Activated T-helper 1 cell treated with anti-CD3 and anti-CD28 coated beads, Interleukin-2, amount 50 U/mL, for 16 hours (primary cell): ENCODE measurements around the gene CACNA1F.

Source experiments
- DNase-seq, 2 donors: peaks; one replicate each; pipeline ENCODE4 v3.0.0-alpha.2; 2020; ENCODE audit warnings: low read depth in 1 of 2, low spot score in 1 of 2

The CACNA1F gene

DNA sequence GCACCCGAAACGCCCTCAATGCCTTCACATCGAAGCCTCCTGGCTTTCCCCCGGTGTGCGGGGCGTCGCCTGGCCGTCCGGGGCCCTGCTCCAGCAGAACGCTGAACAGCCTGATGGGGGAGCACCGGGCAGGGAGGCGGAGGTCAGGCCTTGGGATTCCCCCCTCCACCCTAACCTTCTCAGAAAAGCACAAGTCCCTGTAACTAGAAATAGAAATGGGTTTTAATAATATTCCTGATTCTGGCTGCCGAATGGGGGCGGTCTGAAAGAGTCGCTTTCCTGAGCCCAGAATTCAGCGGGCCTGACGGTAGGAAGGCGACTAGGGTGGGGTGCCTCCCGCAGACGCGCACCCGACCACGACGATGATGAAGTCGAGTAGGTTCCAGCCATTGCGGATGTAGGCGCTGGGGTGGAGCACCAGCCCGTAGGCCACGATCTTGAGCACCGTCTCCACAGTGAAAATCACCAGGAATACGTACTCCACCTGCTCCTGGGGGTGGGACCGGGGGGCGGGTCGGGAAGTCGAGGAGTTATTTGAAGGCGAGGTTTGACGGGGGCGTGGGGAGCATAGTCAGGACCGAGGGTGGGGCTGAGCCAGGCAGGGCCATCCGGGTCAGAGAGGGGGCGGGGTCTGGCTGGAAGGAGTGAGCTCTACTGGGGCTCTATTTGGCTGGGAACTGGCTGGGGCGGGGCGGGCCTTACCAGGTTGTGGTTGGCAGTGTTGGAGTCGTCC, 2.5 kb downstream of the CACNA1F start:
- peak; percentile 4 to 22 for DNase-seq

DNA sequence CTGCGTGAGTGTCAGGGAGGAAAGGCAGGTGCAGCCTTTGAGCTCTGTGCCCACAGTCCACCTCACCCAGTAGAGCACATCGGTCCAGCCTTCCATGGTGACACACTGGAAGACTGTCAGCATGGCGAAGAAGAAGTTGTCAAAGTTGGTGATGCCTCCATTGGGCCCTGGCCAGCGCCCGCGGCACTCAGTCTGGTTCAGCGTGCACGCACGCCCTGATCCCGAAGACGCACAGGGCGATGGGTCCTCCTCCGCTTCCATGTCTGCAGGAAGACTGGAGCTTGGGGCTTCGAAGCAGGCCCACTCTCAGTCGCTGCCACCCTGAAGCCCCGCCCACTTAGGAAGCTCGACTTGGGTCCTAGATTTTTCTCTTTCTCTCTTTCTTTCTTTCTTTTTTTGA, 5.0 kb downstream of the CACNA1F start:
- no peak for DNase-seq

DNA sequence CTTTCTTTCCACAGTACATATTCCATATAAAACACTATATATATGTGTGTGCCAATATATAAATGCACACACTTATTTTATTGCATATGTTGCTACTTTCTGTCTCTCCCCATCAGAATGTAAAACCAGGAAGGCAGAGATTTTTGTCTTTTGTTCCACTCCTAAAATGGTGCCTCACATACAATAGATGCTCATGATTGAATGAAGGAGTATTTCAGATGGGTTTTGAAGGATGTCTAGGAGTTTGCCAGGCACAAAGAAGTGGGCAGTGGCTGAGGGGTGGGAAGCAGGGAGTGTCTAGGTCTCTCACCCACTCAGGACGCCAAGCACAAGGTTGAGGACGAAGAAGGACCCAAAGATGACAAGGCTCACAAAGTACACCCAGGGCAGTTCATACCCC, 5.4 kb downstream of the CACNA1F start:
- DNase-seq: no peak

DNA sequence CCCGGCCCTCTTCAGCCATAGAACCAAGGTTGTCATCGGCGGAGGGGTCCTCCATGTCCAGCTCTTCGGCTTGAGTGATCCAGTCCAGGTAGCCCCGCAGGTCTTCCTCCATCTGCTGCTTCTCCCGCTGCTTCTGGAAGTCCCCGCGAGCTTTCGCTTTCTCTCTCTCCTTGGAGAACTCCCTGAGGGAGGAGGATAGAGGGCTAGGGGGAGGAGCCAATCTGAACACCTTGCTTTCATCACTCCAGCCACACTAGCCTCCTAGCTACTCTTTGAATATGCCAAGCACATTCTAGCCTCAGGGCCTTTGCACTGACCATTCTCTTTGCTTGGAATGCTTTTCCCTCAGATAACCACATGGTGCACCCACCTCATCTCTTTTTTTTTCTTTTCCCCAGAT, 6.2 kb downstream of the CACNA1F start:
- no peak for DNase-seq

DNA sequence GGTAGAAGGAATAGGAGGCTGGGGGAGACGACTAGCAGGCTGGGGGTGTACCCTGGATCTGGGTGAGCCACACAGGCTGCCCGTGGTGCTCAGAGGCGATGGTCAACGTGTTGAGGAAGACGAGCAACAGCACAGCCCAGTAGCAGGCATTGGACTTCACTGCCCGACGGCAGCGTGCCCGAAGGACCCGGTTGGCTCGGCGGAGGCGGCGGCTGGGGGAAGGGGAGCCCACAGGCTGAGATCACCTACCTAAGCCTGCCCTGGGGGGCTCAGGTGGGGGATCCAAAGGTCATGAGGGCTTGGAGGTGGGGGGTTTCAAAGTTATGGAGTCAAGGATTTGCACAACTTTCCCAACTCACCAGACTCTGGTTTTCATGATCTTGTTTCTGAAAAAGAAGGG, 7.3 kb downstream of the CACNA1F start:
- no peak for DNase-seq

DNA sequence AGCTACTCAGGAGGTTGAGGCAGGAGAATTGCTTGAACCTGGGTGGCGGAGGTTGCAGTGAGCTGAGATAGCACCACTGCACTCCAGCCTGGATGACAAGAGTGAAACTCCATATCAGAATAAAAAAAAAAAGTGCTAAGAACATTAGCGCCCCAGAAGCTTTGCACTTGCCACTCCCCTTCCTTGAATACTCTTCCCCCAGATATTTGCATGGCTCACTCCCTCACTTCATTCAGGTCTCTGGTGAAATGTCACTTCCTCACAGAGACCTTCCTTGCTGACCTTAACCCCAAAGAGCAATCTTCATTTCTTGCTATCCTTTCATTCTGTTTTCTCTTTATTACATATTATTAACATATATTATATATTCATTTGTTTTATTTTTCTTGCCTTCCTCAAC, 11.3 kb downstream of the CACNA1F start:
- no peak for DNase-seq

DNA sequence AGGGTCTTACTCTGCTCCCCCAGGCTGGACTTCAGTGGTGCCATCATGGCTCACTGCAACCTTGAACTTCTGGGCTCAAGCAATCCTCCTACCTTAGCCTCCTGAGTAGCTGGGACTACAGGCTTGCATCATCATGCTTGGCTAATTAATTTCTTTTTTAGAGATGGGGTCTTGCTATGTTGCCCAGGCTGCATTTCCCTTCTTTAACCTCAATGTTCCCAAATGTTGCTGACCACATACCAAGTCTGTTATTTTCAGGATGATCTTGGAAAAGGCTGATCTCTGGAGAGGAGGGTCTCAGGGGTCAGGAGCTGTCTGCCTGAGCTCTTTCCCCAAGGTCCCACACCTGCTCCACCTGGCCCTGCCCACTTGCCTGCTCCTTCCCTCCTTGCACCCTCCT, 13.0 kb downstream of the CACNA1F start:
- DNase-seq: no peak

DNA sequence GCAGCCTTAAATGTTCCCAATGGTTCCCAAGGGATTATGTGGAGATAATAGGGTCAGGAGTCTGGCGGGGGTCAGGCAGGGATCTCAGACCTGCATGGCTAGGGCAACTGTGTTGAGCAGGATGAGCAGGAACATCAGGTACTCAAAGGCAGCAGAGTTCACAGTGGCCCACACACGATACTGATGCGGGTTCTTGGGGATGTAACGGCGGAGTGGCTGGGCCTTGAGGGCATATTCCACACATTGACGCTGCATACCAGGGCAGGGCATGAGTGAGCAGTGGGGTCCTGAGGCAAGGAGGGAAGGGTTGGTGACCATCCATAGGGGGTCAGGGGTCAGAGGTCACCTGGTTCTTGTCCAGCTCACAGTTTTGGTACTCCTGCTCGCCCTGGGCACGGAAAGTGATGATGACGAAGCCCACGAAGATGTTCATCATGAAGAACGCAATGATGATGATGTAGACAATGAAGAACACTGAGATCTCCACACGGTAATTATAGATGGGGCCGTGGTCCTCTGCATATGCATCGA, 18.1 kb downstream of the CACNA1F start:
- DNase-seq: no peak

DNA sequence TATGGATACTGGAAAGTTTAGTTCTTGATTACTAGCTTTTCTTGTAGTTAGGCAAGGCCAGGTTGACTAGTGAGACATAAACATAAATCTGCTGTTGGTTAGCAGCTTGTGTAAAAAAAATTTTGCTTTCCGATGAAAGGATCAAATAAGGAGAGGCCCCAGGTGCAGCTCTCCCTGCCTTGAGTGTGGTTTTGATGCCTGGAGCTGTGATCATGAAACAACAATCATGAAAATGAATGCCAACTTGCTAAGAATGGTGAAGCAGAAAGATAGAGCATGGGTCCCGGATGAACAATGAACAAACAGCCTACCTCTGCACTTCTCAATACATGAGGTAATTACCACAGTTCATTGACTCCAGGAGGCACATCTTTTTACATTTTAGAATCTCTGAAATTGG, 18.7 kb downstream of the CACNA1F start:
- no peak for DNase-seq

DNA sequence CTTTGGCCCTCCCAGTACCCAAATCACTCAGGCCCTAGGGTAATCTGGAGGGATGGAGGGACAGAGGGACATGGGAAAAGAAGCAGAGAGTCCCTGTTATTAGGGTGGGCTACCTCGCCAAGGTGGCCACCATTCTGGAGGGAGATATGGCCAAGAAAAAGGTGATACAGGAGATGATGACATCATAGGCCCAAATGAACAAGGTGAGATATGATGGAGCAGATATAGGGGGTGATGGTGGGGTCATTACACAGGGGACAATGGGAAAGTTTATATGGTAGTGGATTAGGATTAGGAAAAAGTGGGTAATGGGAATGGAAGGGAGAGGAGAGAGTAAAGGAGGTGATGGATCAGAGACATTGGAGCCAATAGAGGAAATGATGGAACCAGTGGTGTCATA, 20.3 kb downstream of the CACNA1F start:
- DNase-seq: no peak

DNA sequence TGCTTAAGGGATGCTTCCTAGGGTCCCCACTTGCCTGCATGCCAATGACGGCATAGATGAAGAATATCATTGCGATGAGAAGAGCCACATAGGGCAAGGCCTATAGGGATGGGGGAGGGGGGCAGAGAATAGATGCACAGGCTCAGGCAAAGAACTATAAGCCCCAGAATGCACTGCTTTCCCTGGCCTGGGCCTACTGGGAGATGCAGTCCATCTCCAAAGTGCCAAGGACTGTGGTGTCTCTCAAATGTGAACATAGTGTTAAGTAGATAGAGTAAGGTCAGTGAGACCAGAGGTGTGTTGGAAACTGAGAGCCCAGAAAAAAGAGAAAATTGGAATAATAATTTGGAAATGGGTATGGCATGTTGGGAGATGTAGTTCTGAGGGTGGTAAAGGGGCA, 20.9 kb downstream of the CACNA1F start:
- no peak for DNase-seq

DNA sequence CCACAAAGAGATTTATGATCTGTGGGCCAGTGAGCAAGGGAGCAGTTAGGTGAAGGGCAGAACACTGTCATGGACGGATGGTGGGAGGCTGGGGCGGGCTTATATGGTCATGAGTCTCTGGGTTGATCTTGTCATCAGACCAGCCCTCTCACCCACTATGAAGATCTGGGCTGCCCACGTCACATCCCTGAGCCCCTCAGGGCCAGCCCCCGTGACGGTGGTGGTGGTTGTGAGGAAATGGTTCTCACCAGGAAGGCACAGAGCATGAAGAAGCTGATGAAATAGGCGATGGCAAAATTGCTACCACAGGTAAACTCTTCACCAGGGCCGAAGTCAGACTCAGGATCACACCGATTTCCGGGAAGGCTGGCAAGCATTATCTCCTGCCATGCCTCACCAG, 22.1 kb downstream of the CACNA1F start:
- no peak for DNase-seq

DNA sequence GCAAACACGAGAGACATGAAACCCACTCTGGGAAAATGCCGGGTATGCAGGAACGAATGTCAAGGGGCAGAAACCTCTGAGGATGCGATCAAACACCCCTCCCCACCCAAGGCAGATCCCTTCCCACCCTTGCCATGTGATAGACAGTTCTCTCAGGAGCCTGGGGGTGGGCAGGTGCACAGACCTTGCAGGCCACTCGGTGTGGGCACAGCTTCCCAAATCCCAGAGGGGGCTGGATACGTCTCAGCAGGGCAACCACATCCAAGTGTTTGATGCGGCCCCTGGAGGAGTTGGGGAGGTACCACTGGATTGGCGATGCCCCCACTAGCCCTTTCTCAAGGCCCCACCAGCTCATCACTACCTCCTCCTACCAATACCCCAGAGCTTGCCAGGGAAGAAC, 22.7 kb downstream of the CACNA1F start:
- no peak for DNase-seq

DNA sequence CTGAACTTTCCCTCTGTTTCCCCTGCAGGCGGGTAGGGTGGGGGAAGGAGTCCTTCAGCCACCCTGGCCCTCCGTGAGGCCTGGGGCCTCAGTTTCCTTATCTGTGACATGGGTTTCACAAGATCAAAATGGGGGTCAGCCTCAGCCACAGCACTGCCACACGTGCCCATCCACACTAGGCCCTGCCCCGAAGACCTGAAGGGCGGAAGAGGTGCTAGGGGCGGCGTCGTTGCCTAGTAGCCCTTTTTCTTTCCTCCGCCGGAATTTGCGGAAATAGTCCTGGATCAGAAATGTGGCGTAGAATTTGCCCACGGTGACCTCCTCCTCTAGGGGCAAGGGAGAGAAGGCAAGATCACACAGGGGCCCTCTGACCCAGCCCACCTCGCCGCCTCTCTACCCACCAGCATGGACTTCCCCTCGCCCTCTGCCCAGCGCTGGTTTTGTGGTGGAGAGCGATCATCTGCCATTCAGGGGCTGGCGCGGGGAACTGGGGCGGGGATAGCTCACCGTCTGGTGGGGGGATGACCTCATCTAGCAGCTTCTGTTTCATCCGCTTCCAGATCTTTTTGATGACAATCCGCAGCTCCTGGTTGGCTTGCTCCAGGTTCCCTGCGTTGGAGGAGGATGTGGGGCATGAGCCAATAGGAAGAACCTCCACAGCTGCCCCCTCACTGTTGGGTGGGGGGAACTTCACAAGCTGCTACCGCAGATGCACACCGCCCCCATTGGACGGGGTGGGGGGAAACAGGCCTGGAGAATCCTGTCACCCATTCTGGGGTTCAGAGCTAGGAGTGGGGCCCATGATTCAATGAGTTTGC, 23.5 kb downstream of the CACNA1F start:
- no peak for DNase-seq

DNA sequence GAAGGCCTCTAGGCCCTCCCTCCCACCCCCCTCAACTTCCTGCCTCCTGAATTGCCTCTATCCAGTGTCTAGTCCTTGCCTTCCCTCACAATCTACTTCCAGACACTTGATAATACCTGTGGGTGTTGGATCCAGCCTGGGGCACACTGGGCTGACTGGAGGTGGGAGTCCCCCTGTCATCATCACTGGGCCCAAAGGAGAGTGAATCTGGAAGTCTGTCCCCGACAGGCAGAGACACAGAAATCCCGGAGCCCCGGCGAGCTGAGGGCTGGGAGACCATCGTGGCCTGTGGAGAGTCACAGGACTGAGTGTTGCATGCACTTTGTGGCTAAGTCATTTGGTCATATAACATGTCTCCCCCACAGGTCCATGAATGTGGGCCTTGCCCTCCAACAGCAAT, 24.7 kb downstream of the CACNA1F start:
- no peak for DNase-seq

DNA sequence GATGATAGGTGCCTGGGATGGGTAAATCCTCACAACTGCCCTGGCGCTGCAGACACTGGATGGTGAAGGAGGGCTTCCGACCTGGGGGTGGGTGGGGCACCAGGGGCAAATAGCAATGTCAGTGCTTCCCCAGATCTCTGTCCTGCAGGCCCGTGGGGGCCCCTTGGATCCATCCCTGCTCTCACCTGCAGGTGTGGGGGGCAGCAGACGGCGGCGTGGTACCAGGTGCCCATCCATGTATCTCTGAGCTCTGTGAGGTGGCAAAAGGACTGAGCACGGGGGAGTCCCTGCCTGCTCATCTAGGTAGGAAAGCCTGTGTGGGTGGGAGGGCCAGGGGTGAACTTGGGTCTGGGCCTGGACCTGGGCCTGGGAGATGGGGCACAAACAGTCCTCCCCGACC, 26.6 kb downstream of the CACNA1F start:
- DNase-seq: no peak

DNA sequence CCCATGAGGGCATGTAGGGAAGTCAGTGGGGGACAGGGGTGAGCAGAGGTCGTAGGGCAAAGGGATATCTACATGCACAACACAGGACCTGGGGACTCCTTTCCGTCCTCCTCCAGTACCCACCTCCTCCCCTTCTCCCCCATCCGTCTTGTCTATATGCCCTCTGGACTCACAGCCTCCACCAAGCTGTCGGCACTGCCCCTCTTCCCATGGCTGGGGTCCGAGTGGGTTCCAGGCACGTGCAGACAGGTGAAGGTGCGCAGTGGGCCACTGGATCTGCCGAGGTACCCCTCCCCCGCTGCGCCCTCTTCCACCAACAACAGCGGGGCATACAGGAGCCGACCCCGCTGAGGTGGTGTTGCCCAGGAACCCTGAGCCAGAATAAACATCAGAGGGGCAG, 27.7 kb downstream of the CACNA1F start:
- DNase-seq: no peak

DNA sequence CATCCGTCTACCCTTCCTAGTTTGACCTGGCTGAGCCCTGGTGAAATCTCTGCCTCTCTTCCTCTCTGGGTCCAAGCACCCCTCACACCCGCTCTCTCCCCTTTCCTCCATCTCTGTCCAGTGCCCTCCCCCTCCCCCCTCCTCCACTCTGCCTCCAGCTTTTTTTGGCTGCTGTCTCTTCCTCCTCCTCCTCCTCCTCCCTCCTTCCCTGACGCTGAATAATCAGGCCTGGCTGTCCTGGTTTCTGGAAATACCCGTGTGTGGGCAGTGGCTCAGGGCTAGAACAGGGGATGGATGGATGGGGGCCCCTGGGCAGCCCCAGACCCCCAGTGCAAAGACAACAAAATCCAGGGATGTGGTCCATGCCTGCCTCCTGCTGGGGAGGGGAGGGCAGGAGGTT, 28.4 kb downstream of the CACNA1F start:
- DNase-seq: no peak

DNA sequence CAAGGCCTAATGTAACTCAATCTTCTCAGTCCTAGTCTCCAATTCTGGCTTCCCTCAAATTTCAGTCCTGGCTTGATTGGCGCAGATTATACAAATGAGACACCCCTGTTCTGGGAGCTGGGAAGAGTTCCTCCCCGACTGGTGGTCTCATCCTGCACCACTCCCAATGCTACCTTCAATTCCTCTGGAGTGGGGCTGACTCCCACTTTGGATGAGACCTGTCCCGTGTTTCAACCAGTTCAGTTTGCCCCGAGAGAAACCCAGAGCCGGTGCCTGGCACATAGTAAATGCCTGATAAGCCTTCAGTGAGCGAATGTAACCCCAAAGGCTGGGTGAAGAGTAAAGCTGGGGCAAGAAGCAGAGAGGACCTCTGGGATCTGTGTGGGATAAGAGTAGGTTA, 29.1 kb downstream of the CACNA1F start:
- DNase-seq: no peak

DNA sequence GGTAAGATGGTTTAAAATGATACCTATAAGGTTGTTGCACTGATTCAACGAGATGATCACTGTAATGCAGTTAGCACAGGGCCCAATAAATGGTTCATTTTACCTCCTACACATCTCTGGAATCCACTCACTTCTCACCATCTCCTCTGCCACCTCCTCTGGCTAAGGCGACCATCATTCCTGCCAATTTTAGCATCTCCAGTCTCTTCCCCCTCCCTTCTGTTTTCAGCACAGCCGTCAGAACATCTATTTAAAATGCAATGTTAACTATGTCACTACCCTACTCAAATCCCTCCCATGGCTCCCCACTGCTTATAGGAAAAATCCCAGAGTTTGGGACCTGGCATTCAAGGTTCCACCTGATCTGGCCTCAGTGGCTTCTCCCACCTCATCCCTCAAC, 29.6 kb downstream of the CACNA1F start:
- DNase-seq: no peak

DNA sequence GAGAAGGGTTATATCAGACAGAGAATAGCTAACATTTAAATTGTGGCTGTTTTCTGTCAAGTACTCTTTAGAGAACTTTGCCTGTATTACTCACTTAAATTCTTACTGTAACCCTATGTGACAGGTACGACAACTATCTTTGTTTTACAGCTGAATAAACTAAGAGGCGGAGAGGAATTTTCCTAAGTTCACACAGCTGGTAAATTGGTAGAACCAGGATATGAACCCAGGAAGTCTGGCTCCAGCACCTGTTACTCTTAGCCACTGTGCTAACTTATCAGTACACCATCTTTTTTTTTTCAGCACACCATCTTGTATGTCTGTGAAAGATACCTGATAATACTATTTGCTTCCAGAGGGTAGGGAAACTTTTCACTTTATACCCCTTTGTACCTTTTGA, 31.1 kb downstream of the CACNA1F start:
- no peak for DNase-seq

DNA sequence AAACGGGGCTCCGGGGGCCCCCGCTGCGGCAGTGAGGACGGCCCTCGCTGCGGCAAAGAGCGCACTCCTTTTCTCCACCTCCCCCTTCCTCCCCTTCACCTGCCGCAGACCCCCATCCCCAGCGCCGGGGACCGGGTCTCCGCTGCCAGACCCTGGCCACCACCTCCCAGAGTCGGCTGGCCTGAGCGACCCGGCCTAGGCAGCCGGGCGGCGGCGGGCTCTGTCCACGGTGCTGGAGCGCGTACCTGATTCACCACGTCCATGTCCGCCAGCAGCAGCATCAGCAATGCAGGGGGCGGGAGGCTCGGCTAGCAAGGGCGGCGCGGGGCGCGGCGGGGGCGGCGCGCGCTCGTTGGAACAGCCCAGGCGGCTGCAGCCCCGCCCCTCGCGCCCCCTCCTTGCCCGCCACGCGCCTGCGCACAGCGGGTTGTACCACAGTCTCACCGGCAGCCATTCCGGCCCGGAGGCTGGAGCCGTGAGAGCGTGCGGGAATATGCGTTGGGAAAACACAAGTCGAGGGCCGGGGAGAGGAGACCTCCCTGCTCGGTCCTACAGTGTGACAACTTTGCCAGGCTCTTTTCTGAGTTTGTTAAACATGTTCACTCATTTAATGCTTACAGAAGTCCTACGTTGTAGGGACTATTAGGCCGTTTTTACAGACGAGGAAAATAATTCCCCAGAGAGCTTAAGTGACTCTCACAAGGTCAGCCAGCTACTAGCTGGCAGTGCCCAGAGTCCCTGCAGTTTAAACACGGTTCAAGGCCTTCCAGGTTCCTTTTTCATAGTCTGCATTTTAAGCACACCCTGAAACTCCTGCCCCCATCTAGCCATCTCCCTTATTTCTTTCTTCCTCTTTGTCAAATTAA, 33.0 kb downstream of the CACNA1F start, which contains the start of gene SYP:
Gene SYP, minus strand, starts transcription at position 288 of the 866 bp plus-strand sequence. Its CDS starts 7 bp downstream, at position 281.
- peak; percentile 75 to 83 for DNase-seq
